Mononuclear cell (primary cell): ENCODE measurements around the gene NHLRC4. TPM values are rescaled to one million over a fixed set of nuclear protein-coding genes. Genes with fewer than 3 reads are reported as not detected.
A peak's percentile ranks its signal among the peaks of the same experiment; 100 is the strongest.
"Not testable (repeated sequence)": the region's sequence is repeated elsewhere in the genome, so short reads cannot be mapped to it uniquely, and the experiment has no call there.

ENCODE experiments used
- H3K27me3 ChIP-seq: 2 replicates; pipeline ENCODE4 v1.6.0; 2011; ENCODE audit warnings: low read length, control low read depth; ENCODE audit not compliant: insufficient read depth
- H3K4me1 ChIP-seq: 2 replicates; pipeline ENCODE4 v1.5.1; 2011; ENCODE audit warnings: mild to moderate bottlenecking, low read length, control low read depth; ENCODE audit not compliant: insufficient read depth
- H3K4me3 ChIP-seq: 2 replicates; pipeline ENCODE4 v1.5.1; 2011; ENCODE audit warnings: mild to moderate bottlenecking, low read length, moderate library complexity
- H3K9me3 ChIP-seq: 2 replicates; pipeline ENCODE4 v1.5.1; 2011; ENCODE audit warnings: low read depth, mild to moderate bottlenecking, control low read depth, low read length
- total RNA-seq: library from RNA; depleted of rRNA; stranded (reverse); fragments of >200 nt; gene quantifications from one replicate; pipeline ENCODE4 v1.2.3, GENCODE V29; 2012

The NHLRC4 gene
- total RNA-seq, 1 donor: 1.2 TPM

- Histone ChIP-seq H3K9me3 (no peaks in the 10 kb centered on the region), H3K4me3 (peak within 1 kb of the TSS; percentile 81), H3K27me3 (no peaks in the 10 kb centered on the region), H3K4me1 (peaks cover 60% of the 10 kb centered on the region)
Measured at GRCh38 chr16:589658-590187, 22.9 kb downstream of the NHLRC4 start, which contains the start of gene RAB40C. Gene RAB40C (plus strand): TSS chr16:590066. CDS start chr16:590292, 226 bp downstream.

- Histone ChIP-seq H3K9me3 (no peaks in the 10 kb centered on the region), H3K4me1 (peaks cover 65% of the 10 kb centered on the region), H3K4me3 (peak overlapping the region; percentile 58), H3K27me3 (no peaks in the 10 kb centered on the region)
Measured at GRCh38 chr16:590188-590814, 23.5 kb downstream of the NHLRC4 start.

- no peaks in the 10 kb centered on the region for H3K27me3 ChIP-seq
- H3K4me1 ChIP-seq: peaks cover 69% of the 10 kb centered on the region
- peak overlapping the region; percentile 58 for H3K4me3 ChIP-seq
Measured at GRCh38 chr16:590815-591200, 24.0 kb downstream of the NHLRC4 start.

DNA sequence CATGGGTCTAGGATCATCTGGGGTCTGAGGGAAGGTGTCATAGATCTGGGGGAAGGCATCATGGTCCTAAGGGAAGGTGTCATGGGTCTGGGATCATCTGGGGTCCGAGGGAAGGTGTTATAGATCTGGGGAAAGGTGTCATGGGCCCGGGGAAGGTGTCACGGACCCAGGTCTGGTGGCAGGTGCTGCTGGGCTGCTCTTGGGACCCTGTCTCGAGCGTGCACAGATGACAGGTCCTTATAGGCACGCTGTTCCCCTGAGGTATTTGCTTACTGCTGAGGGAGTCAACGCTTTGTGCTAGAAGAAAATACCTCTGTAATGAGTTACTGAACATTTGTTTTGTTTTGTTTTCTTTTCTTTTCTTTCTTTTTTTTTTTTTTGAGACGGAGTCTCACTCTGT is 24.4 kb downstream of the NHLRC4 start:
- no peaks in the 10 kb centered on the region for H3K27me3 ChIP-seq
- no peak overlapping the region for H3K4me3 ChIP-seq
- H3K4me1 ChIP-seq: peaks cover 73% of the 10 kb centered on the region
- H3K9me3 ChIP-seq: no peaks in the 10 kb centered on the region

More at GRCh38 chr16:590815-591200, 24.0 kb downstream of the NHLRC4 start:
- no peaks in the 10 kb centered on the region for H3K9me3 ChIP-seq

GRCh38 chr16:591892-592517 is 25.2 kb downstream of the NHLRC4 start:
- Histone ChIP-seq H3K4me3 (no peak overlapping the region), H3K27me3 (no peaks in the 10 kb centered on the region), H3K4me1 (peaks cover 80% of the 10 kb centered on the region), H3K9me3 (no peaks in the 10 kb centered on the region)

- Histone ChIP-seq H3K27me3 (no peaks in the 10 kb centered on the region), H3K9me3 (no peaks in the 10 kb centered on the region), H3K4me3 (no peak overlapping the region), H3K4me1 (peaks cover 74% of the 10 kb centered on the region)
Measured at GRCh38 chr16:592518-593306, 25.9 kb downstream of the NHLRC4 start.

DNA sequence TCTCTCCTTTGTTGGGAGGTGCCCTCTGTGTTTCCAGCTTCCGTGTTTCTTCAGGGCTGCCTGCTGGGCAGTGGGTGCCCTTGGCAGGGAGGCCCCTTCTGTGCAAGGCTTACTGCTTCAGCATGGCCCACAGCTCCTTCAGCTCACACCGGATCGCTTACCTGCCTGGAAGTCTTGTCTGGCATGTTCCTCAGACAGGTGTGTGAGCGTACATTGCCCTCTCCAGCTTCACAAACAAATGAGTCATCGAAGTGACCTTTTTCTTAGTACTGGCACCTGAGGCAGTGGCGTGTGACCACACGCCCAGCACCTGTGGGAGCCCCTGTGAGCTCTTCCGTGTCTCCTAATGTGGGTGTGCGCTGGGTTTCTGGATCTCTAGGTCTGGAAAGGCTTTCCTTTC is 26.6 kb downstream of the NHLRC4 start:
- Histone ChIP-seq H3K4me3 (no peak overlapping the region), H3K27me3 (no peaks in the 10 kb centered on the region), H3K9me3 (no peaks in the 10 kb centered on the region), H3K4me1 (peaks cover 67% of the 10 kb centered on the region)

DNA sequence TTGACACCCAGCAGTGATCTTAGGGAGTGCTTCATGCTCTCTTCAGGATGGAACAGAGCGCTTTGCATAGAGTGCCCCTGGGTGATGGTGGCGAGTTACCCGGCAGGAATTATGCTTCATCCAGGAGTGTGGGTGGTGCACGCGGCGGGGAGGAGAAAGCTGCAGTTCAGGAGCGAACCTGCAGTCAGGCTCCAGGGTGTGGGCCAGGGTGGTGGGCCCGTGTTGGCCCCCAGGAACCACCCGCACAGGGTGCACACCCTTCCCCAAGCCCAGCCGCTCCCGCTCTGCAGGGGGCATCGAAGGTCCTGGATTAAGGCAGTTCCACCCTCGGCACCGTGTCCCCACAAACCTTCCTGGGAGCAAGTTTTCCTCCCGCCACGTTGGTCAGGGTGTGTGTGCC is 27.0 kb downstream of the NHLRC4 start:
- Histone ChIP-seq H3K4me1 (peaks cover 63% of the 10 kb centered on the region), H3K4me3 (no peak overlapping the region), H3K27me3 (no peaks in the 10 kb centered on the region), H3K9me3 (no peaks in the 10 kb centered on the region)

GRCh38 chr16:595094-595528 is 28.3 kb downstream of the NHLRC4 start:
- H3K9me3 ChIP-seq: no peaks in the 10 kb centered on the region
- H3K4me3 ChIP-seq: no peak overlapping the region
- H3K27me3 ChIP-seq: no peaks in the 10 kb centered on the region
- H3K4me1 ChIP-seq: peaks cover 63% of the 10 kb centered on the region

- Histone ChIP-seq H3K27me3 (no peaks in the 10 kb centered on the region), H3K4me3 (no peak overlapping the region), H3K4me1 (peaks cover 54% of the 10 kb centered on the region), H3K9me3 (no peaks in the 10 kb centered on the region)
Measured at GRCh38 chr16:595942-596735, 29.3 kb downstream of the NHLRC4 start.

- Histone ChIP-seq H3K9me3 (no peaks in the 10 kb centered on the region), H3K27me3 (no peaks in the 10 kb centered on the region), H3K4me1 (peaks cover 48% of the 10 kb centered on the region), H3K4me3 (no peak overlapping the region)
Measured at GRCh38 chr16:596736-597060, 29.9 kb downstream of the NHLRC4 start.

DNA sequence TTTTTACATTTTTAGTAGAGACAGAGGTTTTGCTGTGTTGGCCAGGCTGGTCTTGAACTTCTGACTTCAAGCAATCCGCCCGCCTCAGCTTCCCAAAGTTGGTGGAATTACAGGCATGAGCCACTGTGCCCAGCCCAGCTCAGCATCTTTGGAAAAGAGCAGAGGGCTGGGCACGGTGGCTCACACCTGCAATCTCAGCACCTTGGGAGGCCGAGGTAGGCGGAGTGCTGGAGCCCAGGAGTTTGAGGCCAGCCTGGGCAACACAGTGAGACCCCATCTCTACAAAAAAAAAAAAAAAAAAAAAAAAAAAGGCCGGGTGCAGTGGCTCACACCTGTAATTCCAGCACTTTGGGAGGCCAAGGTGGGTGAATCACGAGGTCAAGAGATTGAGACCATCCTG is 30.9 kb downstream of the NHLRC4 start:
- H3K4me3 ChIP-seq, H3K27me3 ChIP-seq, H3K9me3 ChIP-seq: not testable (repeated sequence)
- H3K4me1 ChIP-seq: peaks cover 39% of the 10 kb centered on the region

DNA sequence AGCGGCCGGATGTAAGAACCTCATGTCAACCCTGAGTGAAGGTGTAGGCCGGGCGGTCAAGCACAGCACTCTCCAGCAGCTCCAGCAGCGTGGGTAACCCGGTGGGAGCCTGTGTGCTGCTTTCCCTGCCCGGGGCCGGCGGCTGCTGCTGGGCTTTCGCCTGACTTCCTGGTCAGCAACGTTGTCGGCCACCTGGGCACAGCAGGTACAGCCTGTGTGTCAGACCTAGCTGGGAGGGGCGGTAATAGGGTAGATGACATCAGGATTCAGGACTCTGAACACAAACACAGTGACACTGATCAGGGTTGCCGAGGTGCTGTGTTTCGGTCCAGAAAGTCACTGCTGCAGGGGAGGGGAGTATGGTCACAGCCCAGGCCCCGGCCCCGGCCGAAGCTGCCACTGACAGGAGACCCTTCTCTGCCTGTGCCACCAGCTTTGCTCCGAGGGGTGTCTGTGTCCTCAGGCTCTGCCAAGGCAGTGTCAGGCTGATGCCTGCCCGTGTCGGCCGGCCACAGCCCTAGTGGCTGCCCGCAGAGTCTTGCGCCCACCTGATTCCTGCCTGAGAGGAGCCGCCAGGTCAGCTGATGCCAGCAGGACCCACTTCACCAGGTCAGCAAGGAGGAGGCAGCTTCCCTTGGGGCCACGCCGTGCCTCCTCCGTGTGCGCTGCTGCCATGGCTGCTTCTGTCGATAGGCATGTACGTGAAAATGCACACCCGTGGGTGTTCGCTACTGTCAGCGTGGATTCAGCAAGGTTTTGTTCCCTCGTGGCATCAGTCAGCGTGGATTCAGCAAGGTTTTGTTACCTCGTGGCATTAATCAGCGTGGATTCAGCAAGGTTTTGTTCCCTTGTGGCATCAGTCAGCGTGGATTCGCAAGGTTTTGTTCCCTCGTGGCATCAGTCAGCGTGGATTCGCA is 32.3 kb downstream of the NHLRC4 start:
- Histone ChIP-seq H3K27me3 (no peaks in the 10 kb centered on the region), H3K4me1 (peaks cover 25% of the 10 kb centered on the region), H3K9me3 (no peaks in the 10 kb centered on the region), H3K4me3 (no peak overlapping the region)

DNA sequence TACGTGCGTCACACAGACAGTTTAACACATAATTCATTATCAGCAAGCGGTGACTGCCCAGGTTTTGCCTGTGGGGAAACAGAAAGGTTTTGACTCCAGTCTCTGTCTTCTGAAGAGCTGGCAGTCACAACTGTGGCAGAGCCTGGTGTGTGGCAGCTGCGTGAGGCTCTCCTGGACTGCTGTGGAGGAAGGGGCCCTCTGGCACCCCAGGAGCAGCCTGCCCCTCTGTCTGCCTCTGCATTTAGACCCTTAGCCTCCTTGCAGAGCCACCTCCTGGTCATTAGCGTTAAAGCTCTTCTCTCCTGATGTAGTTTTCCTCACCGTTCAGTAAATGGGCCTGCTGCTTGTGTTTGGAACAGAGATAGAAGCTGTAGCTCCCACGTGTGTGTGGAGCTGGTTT is 34.0 kb downstream of the NHLRC4 start:
- Histone ChIP-seq H3K27me3 (no peaks in the 10 kb centered on the region), H3K4me3 (no peak overlapping the region), H3K9me3 (no peaks in the 10 kb centered on the region), H3K4me1 (peaks cover 12% of the 10 kb centered on the region)
